GM18499 (cell line): Measurements from ENCODE around the gene PCDHGC4.

ENCODE experiments used
- ATAC-seq: cut with Tn5 transposase; IDR thresholded peaks from one replicate; pipeline ENCODE4 v1.9.1; 2021; ENCODE audit warnings: moderate number of reproducible peaks; ENCODE audit not compliant: insufficient read depth, unreplicated experiment

The PCDHGC4 gene

DNA sequence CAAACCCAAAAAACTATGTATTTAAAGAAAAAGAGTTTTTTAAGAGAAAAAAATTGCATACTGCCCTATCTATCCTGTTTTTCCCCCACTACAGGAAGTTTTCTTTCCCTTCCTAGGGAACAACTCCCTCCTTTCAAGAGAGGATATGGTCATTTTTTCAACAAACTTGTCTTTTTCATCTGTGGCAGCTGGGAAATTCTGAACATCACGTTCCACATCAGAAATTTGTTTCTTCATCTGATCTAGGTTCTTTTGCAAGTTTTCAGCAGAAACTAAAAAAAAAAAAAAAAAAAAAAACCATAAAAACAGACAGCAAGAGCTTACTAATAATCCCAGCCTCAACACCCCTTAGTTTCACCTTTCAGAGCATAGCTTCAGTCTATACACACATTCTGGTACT, 42.6 kb downstream of the PCDHGC4 start:
- ATAC-seq = no peak

DNA sequence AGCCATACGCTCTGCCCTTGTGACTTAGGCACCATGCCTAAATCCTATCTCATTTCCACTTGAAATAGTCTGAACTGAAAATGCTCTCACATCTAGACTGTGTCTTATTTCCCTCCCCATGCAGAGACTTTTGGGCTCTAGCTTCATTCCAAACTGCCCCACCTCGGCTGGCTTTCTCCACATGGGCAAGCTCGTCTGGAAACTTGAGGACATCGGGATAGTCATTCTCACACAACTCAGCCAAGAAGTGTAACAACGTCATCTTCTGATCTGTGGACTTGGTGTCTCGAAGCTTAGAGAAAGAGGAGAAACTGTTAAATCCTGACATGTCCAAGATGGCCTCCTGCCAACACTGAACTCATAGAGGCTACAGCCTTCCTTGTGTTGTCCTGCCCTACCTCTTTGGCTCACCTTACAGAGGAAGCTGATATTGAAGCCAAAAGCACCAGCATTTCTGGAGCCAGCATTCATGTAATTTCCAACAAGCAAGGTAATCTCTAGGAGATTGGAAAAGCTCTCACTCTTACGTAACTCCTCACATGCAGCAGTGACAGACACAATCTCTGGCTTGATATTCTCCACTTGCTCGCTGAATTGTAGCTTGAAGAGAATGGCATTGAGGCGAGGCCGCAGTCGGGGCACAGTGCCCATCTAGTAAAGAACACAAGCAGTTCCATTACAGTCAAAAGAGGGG, 43.6 kb downstream of the PCDHGC4 start:
- no peak for ATAC-seq

DNA sequence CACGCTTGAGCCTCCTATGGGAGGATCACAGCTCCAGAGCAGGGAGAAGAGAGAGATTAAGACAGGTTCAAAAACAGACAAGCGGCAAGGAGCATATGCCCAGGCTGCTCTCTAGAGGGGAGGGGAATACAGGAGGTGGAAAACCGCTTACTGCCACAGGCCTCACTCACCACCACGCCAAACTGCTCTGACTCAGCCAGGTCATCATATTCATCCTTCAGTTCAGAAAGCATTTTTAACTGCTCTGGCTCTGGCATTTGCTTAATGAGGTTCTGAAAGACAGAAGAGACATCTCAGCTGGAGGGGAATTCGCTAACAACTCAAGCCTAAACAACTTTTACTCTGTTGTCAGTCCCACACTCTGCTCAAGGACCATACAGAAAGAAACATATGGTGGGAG, 44.2 kb downstream of the PCDHGC4 start:
- no peak for ATAC-seq

DNA sequence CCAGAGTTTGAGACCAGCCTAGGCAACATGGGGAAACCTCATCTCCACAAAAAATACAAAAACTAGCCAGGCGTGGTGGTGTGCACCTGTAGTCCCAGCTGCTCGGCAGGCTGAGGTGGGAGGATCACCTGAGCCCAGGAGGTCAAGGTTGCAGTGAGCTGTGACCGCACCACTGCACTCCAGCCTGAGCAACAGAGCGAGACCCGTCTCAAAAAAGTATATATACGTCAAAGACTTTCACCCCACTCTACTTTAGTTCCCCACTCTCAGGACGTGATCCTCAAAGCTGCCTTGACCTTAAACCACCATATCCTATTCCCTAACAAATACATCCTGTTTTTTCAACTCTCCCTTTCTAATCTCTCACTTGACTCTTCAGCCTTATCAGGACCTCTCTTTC, 45.0 kb downstream of the PCDHGC4 start:
- peak; percentile 36 for ATAC-seq

DNA sequence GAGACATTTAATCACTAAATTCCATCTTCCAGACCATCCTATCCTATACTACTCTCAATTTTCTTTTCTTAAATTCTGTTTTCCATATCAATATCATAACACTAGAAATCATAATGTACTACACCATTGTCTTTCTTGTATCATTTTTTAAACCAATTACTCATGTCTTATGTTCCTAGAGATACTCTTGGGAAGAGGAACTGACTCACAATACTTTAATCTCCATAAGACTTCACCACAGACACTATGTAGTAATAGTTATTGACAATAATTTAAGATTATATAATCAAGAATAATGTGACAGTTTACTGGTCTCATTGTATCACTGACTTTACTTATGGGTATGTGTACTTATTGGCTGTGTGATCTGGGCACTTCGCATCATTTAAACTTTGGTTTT, 47.9 kb downstream of the PCDHGC4 start:
- ATAC-seq = no peak

- ATAC-seq = no peak
Measured at GRCh38 chr5:141533897-141534296, 49.1 kb downstream of the PCDHGC4 start.

- no peak for ATAC-seq
Measured at GRCh38 chr5:141534492-141535213, 49.8 kb downstream of the PCDHGC4 start.
